Body of pancreas (tissue), 4 donors: Measurements from ENCODE around the gene OR10W1. TPM values are rescaled to one million over a fixed set of nuclear protein-coding genes. Genes with fewer than 3 reads are reported as not detected.

Experiments used
- ATAC-seq: fragments of 150-250 bp; one replicate; pipeline ENCODE4 v1.9.1; 2016
- DNase-seq, 4 donors: peaks; one replicate each; pipeline ENCODE4 v3.0.0-alpha.2; 2019
- H3K27ac ChIP-seq, 4 donors: fragments of 200-600 bp; sonication (generic); 1 replicate in 3 of 4; 2 replicates in 1 of 4; pipeline versions ENCODE4 v1.5.1 to v1.6.1; 2016 to 2019; ENCODE audit warnings: mild to moderate bottlenecking in 1 of 4, mixed read lengths in 1 of 4, moderate library complexity in 1 of 4
- H3K27me3 ChIP-seq, 2 donors: fragments of 200-600 bp; sonication (generic); one replicate each; pipeline ENCODE4 v1.6.0; 2016; ENCODE audit warnings: mild to moderate bottlenecking in 1 of 2
- H3K36me3 ChIP-seq, 2 donors: fragments of 200-600 bp; sonication (generic); replicated peaks in 1 of 2; 2 replicates each; pipeline ENCODE4 v1.5.1; 2016; ENCODE audit warnings: low read depth in 2 of 2; ENCODE audit not compliant: insufficient read depth in 1 of 2
- H3K4me1 ChIP-seq: fragments of 200-600 bp; sonication (generic); one replicate; pipeline ENCODE4 v1.6.0; 2016
- H3K4me3 ChIP-seq, 2 donors: fragments of 200-600 bp; sonication (generic); 1 replicate in 1 of 2; 2 replicates in 1 of 2; pipeline ENCODE4 v1.5.1; 2016 to 2019
- H3K9me3 ChIP-seq, 3 donors: fragments of 200-600 bp; sonication (generic); 1 replicate in 2 of 3; 2 replicates in 1 of 3; pipeline ENCODE4 v1.5.1; 2016
- CTCF ChIP-seq, 7 experiments: fragments of 450-650 bp in 4 of 7; fragments of 200-600 bp in 3 of 7; sonication (generic) in 3 of 7; IDR thresholded peaks; one replicate each; pipeline ENCODE4 v1.5.1; 2016 to 2019; ENCODE audit warnings: antibody characterized with exemption in 7 of 7
- POLR2A ChIP-seq, 3 donors: fragments of 450-650 bp; IDR thresholded peaks; one replicate each; pipeline ENCODE4 v1.6.1; 2016; ENCODE audit warnings: antibody characterized with exemption in 3 of 3, mild to moderate bottlenecking in 2 of 3
- WGBS, 2 donors: methylation state at CpG; one replicate each; pipeline ENCODE4 v1.1.5; 2017; 5-methylcytosine and 5-hydroxymethylcytosine counted together
- intact Hi-C: fragments of 100-400 bp; cut with DNase I; formaldehyde crosslinking; loops from one replicate; pipeline ENCODE4 v1.15.1; 2023
- total RNA-seq, 2 donors: library from RNA; depleted of rRNA; stranded (reverse); fragments of >200 nt; gene quantifications; one replicate each; pipeline ENCODE4 v1.1.0, GENCODE V29; 2016

OR10W1 gene
- total RNA-seq, 2 donors from 2014 or later, result not detected

- H3K4me1 ChIP-seq, result no peaks in the 10 kb centered on the region
- no peaks in the 10 kb centered on the region for H3K36me3 ChIP-seq
- no peaks in the 10 kb centered on the region for H3K27me3 ChIP-seq
- DNase-seq, result no peak
- H3K9me3 ChIP-seq, result no peaks in the 10 kb centered on the region
- ATAC-seq, result no peak
- H3K27ac ChIP-seq, result no peak overlapping the region
- intact Hi-C loops, result no loop called here
- TF ChIP-seq POLR2A (IDR thresholded peaks at IDR 0.05), result no peak
- no peak for TF ChIP-seq CTCF (IDR thresholded peaks at IDR 0.05)
- H3K4me3 ChIP-seq, result no peak overlapping the region
- 57 to 76% methylated on average over 1 of the region's 1 CpG for WGBS, 2 donors
These were observed 13.1 kb downstream of the OR10W1 start for GRCh38 chr11:58254936-58255335.

GRCh38 chr11:58243954-58244353 is 24.1 kb downstream of the OR10W1 start:
- Histone ChIP-seq H3K27me3 (no peaks in the 10 kb centered on the region), H3K9me3 (peaks cover 0 to 4% (median 0%) of the 10 kb centered on the region in 3 donors), H3K4me3 (no peak overlapping the region), H3K27ac (no peak overlapping the region), H3K36me3 (no peaks in the 10 kb centered on the region), H3K4me1 (no peaks in the 10 kb centered on the region)
- DNase-seq, result no peak
- TF ChIP-seq POLR2A (IDR thresholded peaks at IDR 0.05) (no peak), CTCF (IDR thresholded peaks at IDR 0.05) (no peak)
- WGBS, 2 donors, result 81 to 82% methylated on average over 2 of the region's 2 CpGs
- ATAC-seq, result no peak
- intact Hi-C loops, result no loop called here

- Histone ChIP-seq H3K4me1 (no peaks in the 10 kb centered on the region), H3K36me3 (no peaks in the 10 kb centered on the region), H3K9me3 (no peaks in the 10 kb centered on the region), H3K27me3 (no peaks in the 10 kb centered on the region), H3K4me3 (no peak overlapping the region), H3K27ac (no peak overlapping the region)
- ATAC-seq, result no peak
- intact Hi-C loops, result no loop called here
- no peak for DNase-seq
- 83 to 85% methylated on average over 32 of the region's 32 CpGs for WGBS, 2 donors
- no peak for TF ChIP-seq CTCF (IDR thresholded peaks at IDR 0.05)
- no peak for TF ChIP-seq POLR2A (IDR thresholded peaks at IDR 0.05)
These were observed 40.0 kb downstream of the OR10W1 start for GRCh38 chr11:58227956-58228615.

GRCh38 chr11:58222721-58223120 is 45.3 kb downstream of the OR10W1 start:
- no peaks in the 10 kb centered on the region for H3K27me3 ChIP-seq
- intact Hi-C loops, result no loop called here
- 66 to 69% methylated on average over 7 of the region's 7 CpGs for WGBS, 2 donors
- no peaks in the 10 kb centered on the region for H3K9me3 ChIP-seq
- H3K27ac ChIP-seq, result no peak overlapping the region
- no peaks in the 10 kb centered on the region for H3K4me1 ChIP-seq
- DNase-seq (no peak), ATAC-seq (no peak)
- no peak overlapping the region for H3K4me3 ChIP-seq
- TF ChIP-seq CTCF (IDR thresholded peaks at IDR 0.05), result no peak
- TF ChIP-seq POLR2A (IDR thresholded peaks at IDR 0.05), result no peak
- no peaks in the 10 kb centered on the region for H3K36me3 ChIP-seq

Other genes starting within 250 kb of the OR10W1 start
- not detected for gene OR9Q1, start 244.4 kb downstream of the OR10W1 start, total RNA-seq
- not detected for gene OR6Q1, start 237.3 kb downstream of the OR10W1 start, total RNA-seq
- gene OR9I1, start 142.7 kb downstream of the OR10W1 start, total RNA-seq, result not detected
- gene OR9Q2, start 79.2 kb downstream of the OR10W1 start, total RNA-seq, result not detected
- gene OR1S2, start 64.1 kb downstream of the OR10W1 start, total RNA-seq, result not detected
- not detected for gene OR1S1, start 55.5 kb downstream of the OR10W1 start, total RNA-seq
- gene OR10Q1, start 39.3 kb downstream of the OR10W1 start, total RNA-seq, result not detected
- gene OR5B17, start 90.8 kb upstream of the OR10W1 start, total RNA-seq, result not detected
- gene OR5B3, start 138.6 kb upstream of the OR10W1 start, total RNA-seq, result not detected
- not detected for gene OR5B2, start 159.9 kb upstream of the OR10W1 start, total RNA-seq
- not detected for gene OR5B12, start 174.0 kb upstream of the OR10W1 start, total RNA-seq
- not detected for gene OR5B21, start 239.8 kb upstream of the OR10W1 start, total RNA-seq